Mesenchymal stem cell (in vitro differentiated cells and primary cell): ENCODE data around the gene TMCO4.

ENCODE experiments used
- DNase-seq: peaks from one replicate; pipeline ENCODE4 v3.0.0-alpha.2; 2013
- H2AFZ ChIP-seq: one replicate; pipeline ENCODE4 v1.6.1; 2013; ENCODE audit warnings: low read depth, mild to moderate bottlenecking, control low read depth, inconsistent platforms, low read length, moderate library complexity
- H2AK5ac ChIP-seq: 2 replicates; pipeline ENCODE4 v1.6.1; 2013; ENCODE audit warnings: low read length, moderate library complexity, mild to moderate bottlenecking, inconsistent platforms; ENCODE audit not compliant: severe bottlenecking
- H2BK120ac ChIP-seq: one replicate; pipeline ENCODE4 v1.6.1; 2013; ENCODE audit warnings: low read depth, mild to moderate bottlenecking, inconsistent platforms, low read length, moderate library complexity
- H2BK12ac ChIP-seq, 2 experiments: one replicate each; pipeline ENCODE4 v1.6.1; 2013; ENCODE audit warnings: inconsistent platforms in 2 of 2, low read length in 2 of 2, mild to moderate bottlenecking in 2 of 2, moderate library complexity in 2 of 2, control low read depth in 1 of 2
- H2BK15ac ChIP-seq: one replicate; pipeline ENCODE4 v1.6.1; 2013; ENCODE audit warnings: mild to moderate bottlenecking, low read depth, inconsistent platforms; ENCODE audit not compliant: poor library complexity, severe bottlenecking
- H2BK5ac ChIP-seq: 2 replicates; pipeline ENCODE4 v1.6.1; 2013; ENCODE audit warnings: low read depth, mild to moderate bottlenecking, low read length, control low read depth, inconsistent platforms; ENCODE audit not compliant: poor library complexity, severe bottlenecking
- H3K14ac ChIP-seq, 2 experiments: one replicate each; pipeline ENCODE4 v1.6.1; 2013; ENCODE audit warnings: inconsistent platforms in 2 of 2, low read length in 2 of 2, control low read depth in 1 of 2, mild to moderate bottlenecking in 1 of 2, moderate library complexity in 1 of 2
- H3K18ac ChIP-seq, 2 experiments: one replicate each; pipeline ENCODE4 v1.6.1; 2013; ENCODE audit warnings: inconsistent platforms in 2 of 2, low read length in 2 of 2, control low read depth in 1 of 2, low read depth in 1 of 2, mild to moderate bottlenecking in 1 of 2
- H3K23ac ChIP-seq, 2 experiments: one replicate each; pipeline ENCODE4 v1.6.1; 2013; ENCODE audit warnings: inconsistent platforms in 2 of 2, low read length in 2 of 2, mild to moderate bottlenecking in 2 of 2, moderate library complexity in 2 of 2, control low read depth in 1 of 2
- H3K27ac ChIP-seq: 2 replicates; pipeline ENCODE4 v1.5.1; 2013; ENCODE audit warnings: mild to moderate bottlenecking, moderate library complexity, low read length, control low read depth, inconsistent platforms; ENCODE audit not compliant: poor library complexity, severe bottlenecking
- H3K27me3 ChIP-seq, 2 experiments: 2 replicates each; pipeline versions ENCODE4 v1.6.1 to v1.7.0; 2013; ENCODE audit warnings: low read length in 2 of 2, mild to moderate bottlenecking in 2 of 2, moderate library complexity in 2 of 2, control low read depth in 1 of 2, inconsistent platforms in 1 of 2; ENCODE audit not compliant: control insufficient read depth in 1 of 2, insufficient read depth in 1 of 2
- H3K36me3 ChIP-seq, 2 experiments: 2 replicates each; pipeline versions ENCODE4 v1.6.1 to v1.7.0; 2013; ENCODE audit warnings: low read length in 2 of 2, control low read depth in 1 of 2, inconsistent platforms in 1 of 2, low read depth in 1 of 2, mild to moderate bottlenecking in 1 of 2; ENCODE audit not compliant: insufficient read depth in 2 of 2, control insufficient read depth in 1 of 2
- H3K4ac ChIP-seq, 2 experiments: one replicate each; pipeline ENCODE4 v1.6.1; 2013; ENCODE audit warnings: inconsistent platforms in 2 of 2, low read length in 2 of 2, mild to moderate bottlenecking in 2 of 2, moderate library complexity in 2 of 2, control low read depth in 1 of 2, low read depth in 1 of 2
- H3K4me1 ChIP-seq: 2 replicates; pipeline ENCODE4 v1.6.1; 2013; ENCODE audit warnings: low read depth, low read length, control low read depth; ENCODE audit not compliant: control insufficient read depth, insufficient read depth
- H3K4me2 ChIP-seq: 2 replicates; pipeline ENCODE4 v1.6.1; 2013; ENCODE audit warnings: low read length, mild to moderate bottlenecking, inconsistent platforms; ENCODE audit not compliant: poor library complexity, severe bottlenecking
- H3K4me3 ChIP-seq, 2 experiments: 2 replicates each; pipeline versions ENCODE4 v1.5.1 to v1.7.0; 2013; ENCODE audit warnings: low read length in 2 of 2, mild to moderate bottlenecking in 2 of 2, control low read depth in 1 of 2, low read depth in 1 of 2; ENCODE audit not compliant: insufficient read depth in 1 of 2
- H3K79me1 ChIP-seq: replicated peaks from 2 replicates; pipeline ENCODE4 v1.6.1; 2013; ENCODE audit warnings: mild to moderate bottlenecking, control low read depth, low read length, inconsistent platforms; ENCODE audit not compliant: poor library complexity, severe bottlenecking
- H3K9ac ChIP-seq: 2 replicates; pipeline ENCODE4 v1.7.0; 2013; ENCODE audit warnings: mild to moderate bottlenecking, low read length, moderate library complexity
- H3K9me3 ChIP-seq: 2 replicates; pipeline ENCODE4 v1.7.0; 2013; ENCODE audit warnings: mild to moderate bottlenecking, low read length; ENCODE audit not compliant: control insufficient read depth
- H4K8ac ChIP-seq: one replicate; pipeline ENCODE4 v1.6.1; 2013; ENCODE audit warnings: inconsistent platforms, mild to moderate bottlenecking, low read length, moderate library complexity
- H4K91ac ChIP-seq: one replicate; pipeline ENCODE4 v1.6.1; 2013; ENCODE audit warnings: mild to moderate bottlenecking, low read length, inconsistent platforms
- WGBS: methylation state at CpG from one replicate; pipeline ENCODE4 v1.1.7; 2013; ENCODE audit warnings: mixed read lengths; 5-methylcytosine and 5-hydroxymethylcytosine counted together

The TMCO4 gene

GRCh38 chr1:19809044-19809750 is 9.5 kb upstream of the TMCO4 start:
- H3K79me1 ChIP-seq, result no peaks in the 10 kb centered on the region
- H3K9ac ChIP-seq, result no peak overlapping the region
- H3K4ac ChIP-seq, result no peak overlapping the region
- no peak overlapping the region for H4K8ac ChIP-seq
- H2AK5ac ChIP-seq, result no peak overlapping the region
- no peak overlapping the region for H2AFZ ChIP-seq
- H2BK120ac ChIP-seq, result no peak overlapping the region
- H3K18ac ChIP-seq, result no peak overlapping the region
- H3K27ac ChIP-seq, result no peak overlapping the region
- H3K4me2 ChIP-seq, result no peak overlapping the region
- DNase-seq, result no peak
- no peak overlapping the region for H2BK12ac ChIP-seq
- H3K36me3 ChIP-seq, result no peaks in the 10 kb centered on the region
- peaks cover 3% of the 10 kb centered on the region for H3K9me3 ChIP-seq
- peaks cover 5% of the 10 kb centered on the region for H3K4me1 ChIP-seq
- no peak overlapping the region for H3K4me3 ChIP-seq
- H4K91ac ChIP-seq, result no peak overlapping the region
- H2BK15ac ChIP-seq, result no peak overlapping the region
- WGBS, result 82% methylated on average over 13 of the region's 13 CpGs
- no peak overlapping the region for H3K14ac ChIP-seq
- no peaks in the 10 kb centered on the region for H3K27me3 ChIP-seq
- no peak overlapping the region for H2BK5ac ChIP-seq
- peak overlapping the region in 1 of 2 experiments; percentile 83 for H3K23ac ChIP-seq

- H4K91ac ChIP-seq, result peak overlapping the region; percentile 45
- H3K14ac ChIP-seq, result no peak overlapping the region
- no peak for DNase-seq
- no peak overlapping the region for H3K4me2 ChIP-seq
- H2BK120ac ChIP-seq, result no peak overlapping the region
- H2BK12ac ChIP-seq, result no peak overlapping the region
- no peak overlapping the region for H3K27ac ChIP-seq
- H3K9ac ChIP-seq, result no peak overlapping the region
- no peak overlapping the region for H2BK15ac ChIP-seq
- peaks cover 3% of the 10 kb centered on the region for H3K9me3 ChIP-seq
- no peaks in the 10 kb centered on the region for H3K36me3 ChIP-seq
- no peak overlapping the region for H3K18ac ChIP-seq
- H3K4me1 ChIP-seq, result peaks cover 5% of the 10 kb centered on the region
- no peak overlapping the region for H3K23ac ChIP-seq
- no peaks in the 10 kb centered on the region for H3K79me1 ChIP-seq
- no peak overlapping the region for H2BK5ac ChIP-seq
- H3K4ac ChIP-seq, result no peak overlapping the region
- no peak overlapping the region for H2AK5ac ChIP-seq
- H3K4me3 ChIP-seq, result no peak overlapping the region
- no peaks in the 10 kb centered on the region for H3K27me3 ChIP-seq
- no peak overlapping the region for H4K8ac ChIP-seq
- WGBS, result 80% methylated on average over 1 of the region's 7 CpGs
- no peak overlapping the region for H2AFZ ChIP-seq
Measured at GRCh38 chr1:19808351-19808750, 8.6 kb upstream of the TMCO4 start.

- Histone ChIP-seq H2BK120ac (no peak overlapping the region), H3K4me3 (no peak overlapping the region), H3K27ac (peak overlapping the region; percentile 38), H3K36me3 (no peaks in the 10 kb centered on the region), H3K23ac (no peak overlapping the region), H3K4me1 (peaks cover 18% of the 10 kb centered on the region), H3K4ac (no peak overlapping the region), H3K9me3 (peaks cover 3% of the 10 kb centered on the region), H2BK12ac (no peak overlapping the region), H3K9ac (no peak overlapping the region), H3K14ac (no peak overlapping the region), H4K8ac (no peak overlapping the region), H2AFZ (no peak overlapping the region), H3K27me3 (no peaks in the 10 kb centered on the region), H2BK5ac (no peak overlapping the region), H2AK5ac (no peak overlapping the region), H3K18ac (no peak overlapping the region), H3K79me1 (no peaks in the 10 kb centered on the region), H2BK15ac (no peak overlapping the region), H3K4me2 (no peak overlapping the region), H4K91ac (no peak overlapping the region)
- DNase-seq, result no peak
- 89% methylated on average over 6 of the region's 6 CpGs for WGBS
Measured at GRCh38 chr1:19804831-19805251, 5.1 kb upstream of the TMCO4 start.

- Histone ChIP-seq H3K4me2 (no peak overlapping the region), H3K4me1 (peaks cover 25% of the 10 kb centered on the region), H3K27me3 (no peaks in the 10 kb centered on the region), H2AFZ (no peak overlapping the region), H2AK5ac (peak overlapping the region; percentile 62), H2BK120ac (no peak overlapping the region), H4K91ac (no peak overlapping the region), H3K4me3 (no peak overlapping the region), H3K9me3 (no peaks in the 10 kb centered on the region), H3K4ac (no peak overlapping the region), H3K18ac (no peak overlapping the region), H2BK12ac (no peak overlapping the region), H3K36me3 (peaks cover 0 to 2% of the 10 kb centered on the region in 2 experiments), H4K8ac (no peak overlapping the region), H2BK15ac (no peak overlapping the region), H3K27ac (no peak overlapping the region), H3K79me1 (peaks cover 4% of the 10 kb centered on the region), H3K14ac (no peak overlapping the region), H3K9ac (no peak overlapping the region), H3K23ac (no peak overlapping the region), H2BK5ac (no peak overlapping the region)
- no peak for DNase-seq
- 45% methylated on average over 7 of the region's 7 CpGs for WGBS
Measured at GRCh38 chr1:19802269-19802668, 2.6 kb upstream of the TMCO4 start.
